Spleen (tissue), 7 donors: ENCODE measurements around the gene GMDS.

Source experiments
- CTCF ChIP-seq, 11 experiments: fragments of 200-600 bp in 7 of 11; fragments of 450-650 bp in 4 of 11; sonication (generic) in 4 of 11; IDR thresholded peaks in 8 of 11; conservative IDR thresholded peaks in 3 of 11; 1 replicate in 7 of 11; 2 replicates in 4 of 11; pipeline versions ENCODE4 v1.4.0 to v1.8.0; 2016 to 2021; ENCODE audit warnings: antibody characterized with exemption in 11 of 11, inconsistent platforms in 4 of 11, mild to moderate bottlenecking in 1 of 11
- POLR2AphosphoS5 ChIP-seq, 3 donors: sonication (generic); formaldehyde crosslinking; IDR thresholded peaks; one replicate each; pipeline ENCODE4 v1.5.1; 2017; ENCODE audit warnings: antibody characterized with exemption in 3 of 3
- donor health status: DM: no; HTN: no; CAD: no; lungs with moderate emphysema.
- donor health status: DM: no; HTN: no; CAD: no.
- donor health status: DM: no; HTN: no; CAD: no.

GRCh38 chr6:2099870-2100269 is 145.5 kb downstream of the GMDS start:
- TF ChIP-seq CTCF (IDR thresholded peaks at IDR 0.05 in 8 of 11, conservative IDR thresholded peaks at IDR 0.05 in 3 of 11) (no peak), POLR2AphosphoS5 (IDR thresholded peaks at IDR 0.05) (no peak)
